GM12891 (cell line): ENCODE measurements around the gene DMXL2.

ENCODE experiments used
- PAX5 ChIP-seq: IDR thresholded peaks from 2 replicates; pipeline ENCODE4 v1.6.1; 2011; ENCODE audit warnings: low read length, moderate library complexity, mild to moderate bottlenecking; ENCODE audit not compliant: insufficient read depth, severe bottlenecking
- POLR2A ChIP-seq: IDR thresholded peaks from 2 replicates; pipeline ENCODE4 v1.6.1; 2011; ENCODE audit warnings: low read depth, low read length, control low read depth
- POLR2AphosphoS5 ChIP-seq: IDR thresholded peaks from 2 replicates; pipeline ENCODE4 v1.6.1; 2011; ENCODE audit warnings: low read depth, low read length, control low read depth
- POU2F2 ChIP-seq: IDR thresholded peaks from 2 replicates; pipeline ENCODE4 v1.6.1; 2011; ENCODE audit warnings: low read depth, mild to moderate bottlenecking, control low read depth, low read length, moderate library complexity
- SPI1 ChIP-seq: IDR thresholded peaks from 2 replicates; pipeline ENCODE4 v1.6.1; 2011; ENCODE audit warnings: low read depth, low read length, control low read depth
- TAF1 ChIP-seq: IDR thresholded peaks from 2 replicates; pipeline ENCODE4 v1.6.1; 2011; ENCODE audit warnings: low read depth, low read length, control low read depth

DNA sequence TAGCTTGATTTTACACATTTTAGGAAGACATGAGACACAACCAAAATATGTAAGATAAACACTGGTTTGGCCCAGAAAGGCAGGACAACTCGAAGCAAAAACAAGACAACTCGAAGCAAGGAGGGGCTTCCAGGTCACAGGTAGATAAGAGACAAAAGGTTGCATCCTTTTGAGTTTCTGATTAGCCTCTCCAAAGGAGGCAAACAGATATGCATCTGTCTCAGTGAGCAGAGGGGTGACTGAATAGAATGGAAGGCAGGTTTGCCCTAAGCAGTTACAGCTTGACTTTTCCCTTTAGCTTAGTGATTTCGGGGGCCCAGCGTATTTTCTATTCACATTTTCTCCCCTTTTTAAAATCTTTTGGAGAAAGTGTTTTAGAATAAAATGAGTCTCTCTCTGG is 206.4 kb downstream of the DMXL2 start:
- TF ChIP-seq POLR2AphosphoS5 (no peak), POLR2A (no peak), SPI1 (no peak), POU2F2 (no peak), PAX5 (no peak), TAF1 (no peak)
